SK-N-SH treated with all-trans-retinoic acid at 6 μM for 48 hours (cell line): Measurements from ENCODE around the gene SCD5.

Source experiments
- ATAC-seq: fragments of 200-7000 bp; cut with Tn5 transposase; 3 replicates; pipeline ENCODE4 v1.9.1; 2020; ENCODE audit warnings: mild to moderate bottlenecking, moderate library complexity
- ARNTL ChIP-seq: fragments of 450-650 bp; formaldehyde crosslinking; IDR thresholded peaks from 2 replicates; pipeline ENCODE4 v1.5.0; 2020; ENCODE audit warnings: low read depth, mild to moderate bottlenecking, moderate library complexity, borderline replicate concordance
- BACH2 ChIP-seq: fragments of 250-450 bp; sonication (Bioruptor Pico); IDR thresholded peaks from 2 replicates; pipeline ENCODE4 v1.9.0; 2021; ENCODE audit warnings: mild to moderate bottlenecking, borderline replicate concordance
- CSDC2 ChIP-seq: fragments of 250-450 bp; sonication (Bioruptor Pico); IDR thresholded peaks from 2 replicates; pipeline ENCODE4 v1.5.0; 2020; ENCODE audit warnings: mild to moderate bottlenecking, moderate library complexity
- ESRRG ChIP-seq: fragments of 250-450 bp; sonication (Bioruptor Pico); IDR thresholded peaks from 2 replicates; pipeline ENCODE4 v1.6.1; 2021; ENCODE audit warnings: mild to moderate bottlenecking
- ISL1 ChIP-seq: fragments of 250-450 bp; sonication (Bioruptor Pico); IDR thresholded peaks from 2 replicates; pipeline ENCODE4 v2.1.2; 2022; ENCODE audit warnings: mild to moderate bottlenecking, moderate library complexity
- OSR1 ChIP-seq: fragments of 250-450 bp; sonication (Bioruptor Pico); IDR thresholded peaks from 2 replicates; pipeline ENCODE4 v1.8.0; 2022; ENCODE audit warnings: moderate library complexity, mild to moderate bottlenecking, inconsistent platforms
- PATZ1 ChIP-seq: fragments of 250-450 bp; sonication (Bioruptor Pico); IDR thresholded peaks from 2 replicates; pipeline ENCODE4 v1.8.0; 2020; ENCODE audit warnings: mild to moderate bottlenecking, moderate library complexity, borderline replicate concordance
- RARB ChIP-seq: fragments of 250-450 bp; sonication (Bioruptor Pico); IDR thresholded peaks from 2 replicates; pipeline ENCODE4 v1.8.0; 2021; ENCODE audit warnings: mild to moderate bottlenecking, moderate library complexity
- TCF4 ChIP-seq: fragments of 250-450 bp; sonication (Bioruptor Pico); IDR thresholded peaks from 2 replicates; pipeline ENCODE4 v1.8.0; 2021; ENCODE audit warnings: mild to moderate bottlenecking, moderate library complexity, borderline replicate concordance
- TOX ChIP-seq: fragments of 250-450 bp; sonication (Bioruptor Pico); IDR thresholded peaks from 2 replicates; pipeline ENCODE4 v1.8.0; 2021; ENCODE audit warnings: mild to moderate bottlenecking, moderate library complexity, borderline replicate concordance
- TSHZ2 ChIP-seq: fragments of 250-450 bp; sonication (Bioruptor Pico); IDR thresholded peaks from 2 replicates; pipeline ENCODE4 v1.5.0; 2020; ENCODE audit warnings: mild to moderate bottlenecking, moderate library complexity
- ZFP3 ChIP-seq: fragments of 250-450 bp; sonication (Bioruptor Pico); IDR thresholded peaks from 2 replicates; pipeline ENCODE4 v1.5.0; 2020; ENCODE audit warnings: mild to moderate bottlenecking, moderate library complexity
- ZFP30 ChIP-seq: fragments of 450-650 bp; formaldehyde crosslinking; IDR thresholded peaks from 2 replicates; pipeline ENCODE4 v1.5.0; 2022; ENCODE audit warnings: mild to moderate bottlenecking, moderate library complexity
- ZNF565 ChIP-seq: fragments of 450-650 bp; formaldehyde crosslinking; conservative IDR thresholded peaks from 2 replicates; pipeline ENCODE4 v1.5.0; 2020; ENCODE audit warnings: low read depth, mild to moderate bottlenecking, moderate library complexity
- ZNF70 ChIP-seq: fragments of 450-650 bp; formaldehyde crosslinking; IDR thresholded peaks from 2 replicates; pipeline ENCODE4 v1.5.0; 2020; ENCODE audit warnings: mild to moderate bottlenecking, moderate library complexity
- ZNF8 ChIP-seq: fragments of 450-650 bp; formaldehyde crosslinking; IDR thresholded peaks from 2 replicates; pipeline ENCODE4 v1.5.0; 2020; ENCODE audit warnings: mild to moderate bottlenecking, moderate library complexity
- TF ChIP-seq, protein P1 (sequence below): fragments of 250-450 bp; sonication (Bioruptor Pico); IDR thresholded peaks from 2 replicates; pipeline ENCODE4 v1.5.1; 2021; ENCODE audit warnings: mild to moderate bottlenecking, moderate library complexity
- TF ChIP-seq, protein P2 (sequence below): fragments of 250-450 bp; sonication (Bioruptor Pico); IDR thresholded peaks from 2 replicates; pipeline ENCODE4 v1.5.1; 2020; ENCODE audit warnings: low read depth, mild to moderate bottlenecking, moderate library complexity
- TF ChIP-seq, protein P3 (sequence below): fragments of 250-450 bp; sonication (Bioruptor Pico); IDR thresholded peaks from 2 replicates; pipeline ENCODE4 v1.8.0; 2021; ENCODE audit warnings: low read depth, mild to moderate bottlenecking, moderate library complexity, borderline replicate concordance

Gene SCD5

DNA sequence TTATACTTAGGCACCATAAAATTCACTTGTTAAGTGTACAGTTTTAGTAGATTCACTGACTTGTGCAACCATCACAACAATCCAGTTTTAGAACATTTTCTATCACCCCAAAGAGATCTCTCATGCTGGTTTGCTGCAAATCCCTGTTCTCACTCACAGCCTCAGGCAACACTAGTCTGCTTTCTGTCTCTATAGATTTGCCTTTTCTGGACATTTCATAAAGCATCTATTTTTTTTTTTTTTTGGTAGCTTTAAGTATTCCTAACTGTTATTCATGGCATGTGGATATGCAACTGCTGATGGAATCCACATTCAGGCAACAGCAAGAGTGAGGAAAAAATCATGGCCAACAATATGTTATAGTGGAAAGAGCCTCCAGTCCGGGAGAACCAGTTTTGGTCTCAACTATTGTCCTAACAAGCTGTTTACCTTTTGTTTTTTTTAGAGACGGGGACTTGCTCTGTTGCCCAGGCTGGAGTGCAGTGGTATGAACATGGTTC, 209.8 kb downstream of the SCD5 start:
- ATAC-seq = no peak

GRCh38 chr4:82587826-82588540, 210.6 kb downstream of the SCD5 start:
- no peak for ATAC-seq
- TF ChIP-seq, protein P1, sequence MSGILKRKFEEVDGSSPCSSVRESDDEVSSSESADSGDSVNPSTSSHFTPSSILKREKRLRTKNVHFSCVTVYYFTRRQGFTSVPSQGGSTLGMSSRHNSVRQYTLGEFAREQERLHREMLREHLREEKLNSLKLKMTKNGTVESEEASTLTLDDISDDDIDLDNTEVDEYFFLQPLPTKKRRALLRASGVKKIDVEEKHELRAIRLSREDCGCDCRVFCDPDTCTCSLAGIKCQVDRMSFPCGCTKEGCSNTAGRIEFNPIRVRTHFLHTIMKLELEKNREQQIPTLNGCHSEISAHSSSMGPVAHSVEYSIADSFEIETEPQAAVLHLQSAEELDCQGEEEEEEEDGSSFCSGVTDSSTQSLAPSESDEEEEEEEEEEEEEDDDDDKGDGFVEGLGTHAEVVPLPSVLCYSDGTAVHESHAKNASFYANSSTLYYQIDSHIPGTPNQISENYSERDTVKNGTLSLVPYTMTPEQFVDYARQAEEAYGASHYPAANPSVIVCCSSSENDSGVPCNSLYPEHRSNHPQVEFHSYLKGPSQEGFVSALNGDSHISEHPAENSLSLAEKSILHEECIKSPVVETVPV = no peak
- no peak for TF ChIP-seq RARB (CRISPR knock-in tag)
- TF ChIP-seq ESRRG (CRISPR knock-in tag) = no peak
- TF ChIP-seq, protein P2, sequence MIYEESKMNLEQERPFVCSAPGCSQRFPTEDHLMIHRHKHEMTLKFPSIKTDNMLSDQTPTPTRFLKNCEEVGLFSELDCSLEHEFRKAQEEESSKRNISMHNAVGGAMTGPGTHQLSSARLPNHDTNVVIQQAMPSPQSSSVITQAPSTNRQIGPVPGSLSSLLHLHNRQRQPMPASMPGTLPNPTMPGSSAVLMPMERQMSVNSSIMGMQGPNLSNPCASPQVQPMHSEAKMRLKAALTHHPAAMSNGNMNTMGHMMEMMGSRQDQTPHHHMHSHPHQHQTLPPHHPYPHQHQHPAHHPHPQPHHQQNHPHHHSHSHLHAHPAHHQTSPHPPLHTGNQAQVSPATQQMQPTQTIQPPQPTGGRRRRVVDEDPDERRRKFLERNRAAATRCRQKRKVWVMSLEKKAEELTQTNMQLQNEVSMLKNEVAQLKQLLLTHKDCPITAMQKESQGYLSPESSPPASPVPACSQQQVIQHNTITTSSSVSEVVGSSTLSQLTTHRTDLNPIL (CRISPR knock-in tag) = no peak

More for the DNA sequence above, 209.8 kb downstream of the SCD5 start:
- TF ChIP-seq ZFP3 (CRISPR knock-in tag) (no peak), TOX (CRISPR knock-in tag) (no peak), ZNF8 (CRISPR knock-in tag) (no peak), CSDC2 (CRISPR knock-in tag) (no peak), ISL1 (CRISPR knock-in tag) (no peak), RARB (CRISPR knock-in tag) (no peak), TCF4 (no peak), ZFP30 (no peak), ARNTL (CRISPR knock-in tag) (no peak), PATZ1 (CRISPR knock-in tag) (no peak), TSHZ2 (CRISPR knock-in tag) (no peak), ESRRG (CRISPR knock-in tag) (no peak), ZNF565 (CRISPR knock-in tag) (no peak), ZNF70 (CRISPR knock-in tag) (no peak), BACH2 (no peak), OSR1 (CRISPR knock-in tag) (no peak)
- TF ChIP-seq, protein P1 = no peak
- TF ChIP-seq, protein P3, sequence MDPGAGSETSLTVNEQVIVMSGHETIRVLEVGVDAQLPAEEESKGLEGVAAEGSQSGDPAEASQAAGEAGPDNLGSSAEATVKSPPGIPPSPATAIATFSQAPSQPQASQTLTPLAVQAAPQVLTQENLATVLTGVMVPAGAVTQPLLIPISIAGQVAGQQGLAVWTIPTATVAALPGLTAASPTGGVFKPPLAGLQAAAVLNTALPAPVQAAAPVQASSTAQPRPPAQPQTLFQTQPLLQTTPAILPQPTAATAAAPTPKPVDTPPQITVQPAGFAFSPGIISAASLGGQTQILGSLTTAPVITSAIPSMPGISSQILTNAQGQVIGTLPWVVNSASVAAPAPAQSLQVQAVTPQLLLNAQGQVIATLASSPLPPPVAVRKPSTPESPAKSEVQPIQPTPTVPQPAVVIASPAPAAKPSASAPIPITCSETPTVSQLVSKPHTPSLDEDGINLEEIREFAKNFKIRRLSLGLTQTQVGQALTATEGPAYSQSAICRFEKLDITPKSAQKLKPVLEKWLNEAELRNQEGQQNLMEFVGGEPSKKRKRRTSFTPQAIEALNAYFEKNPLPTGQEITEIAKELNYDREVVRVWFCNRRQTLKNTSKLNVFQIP (CRISPR knock-in tag) = no peak
- TF ChIP-seq, protein P2 (CRISPR knock-in tag) = no peak
